Transverse colon (tissue), 4 donors: ENCODE measurements around the gene EHHADH.
A peak's percentile ranks its signal among the peaks of the same experiment; 100 is the strongest.

Experiments used
- CTCF ChIP-seq, 5 experiments: fragments of 200-600 bp in 3 of 5; fragments of 450-650 bp in 2 of 5; sonication (generic) in 3 of 5; IDR thresholded peaks; 1 replicate in 2 of 5; 2 replicates in 3 of 5; pipeline ENCODE4 v1.5.1; 2016 to 2017; ENCODE audit warnings: antibody characterized with exemption in 5 of 5, inconsistent platforms in 3 of 5, mild to moderate bottlenecking in 2 of 5, moderate library complexity in 1 of 5
- EP300 ChIP-seq: sonication (generic); formaldehyde crosslinking; IDR thresholded peaks from one replicate; pipeline ENCODE4 v1.6.1; 2017; ENCODE audit warnings: antibody characterized with exemption, low read depth
- POLR2A ChIP-seq: fragments of 450-650 bp; IDR thresholded peaks from one replicate; pipeline ENCODE4 v1.6.1; 2016; ENCODE audit warnings: antibody characterized with exemption, mild to moderate bottlenecking, moderate library complexity
- POLR2AphosphoS5 ChIP-seq, 3 donors: sonication (generic); formaldehyde crosslinking; IDR thresholded peaks; one replicate each; pipeline ENCODE4 v1.6.1; 2016; ENCODE audit warnings: antibody characterized with exemption in 3 of 3

GRCh38 chr3:185176750-185177359 lies 77.0 kb downstream of the EHHADH start:
- no peak for TF ChIP-seq POLR2A
- TF ChIP-seq EP300 = no peak
- peak; percentile 67 to 81 (median 73) for TF ChIP-seq CTCF (IDR thresholded peaks at IDR 0.05)
- TF ChIP-seq POLR2AphosphoS5 (IDR thresholded peaks at IDR 0.05) = no peak
